Fibroblast of mammary gland (primary cell): ENCODE data around the gene GXYLT1.
"Not testable (repeated sequence)": the region's sequence is repeated elsewhere in the genome, so short reads cannot be mapped to it uniquely, and the experiment has no call there.

ENCODE experiments used
- DNase-seq: peaks from one replicate; pipeline ENCODE4 v3.0.0-alpha.2; 2010; ENCODE audit warnings: low read depth
- H3K4me3 ChIP-seq: 2 replicates; pipeline ENCODE4 v1.5.1; 2011; ENCODE audit warnings: low read depth, mild to moderate bottlenecking, low read length, moderate library complexity; ENCODE audit not compliant: control insufficient read depth
- CTCF ChIP-seq: conservative IDR thresholded peaks from 2 replicates; pipeline ENCODE4 v1.5.1; 2011; ENCODE audit warnings: low read depth, low read length, inconsistent platforms; ENCODE audit not compliant: control insufficient read depth, insufficient read depth

GXYLT1 gene

GRCh38 chr12:42056130-42056529 lies 88.5 kb downstream of the GXYLT1 start:
- H3K4me3 ChIP-seq = no peak overlapping the region
- no peak for DNase-seq
- no peak for TF ChIP-seq CTCF

GRCh38 chr12:42053456-42053855 lies 91.2 kb downstream of the GXYLT1 start:
- no peak for DNase-seq
- no peak overlapping the region for H3K4me3 ChIP-seq
- no peak for TF ChIP-seq CTCF

- not testable (repeated sequence) for H3K4me3 ChIP-seq, DNase-seq
Observed at GRCh38 chr12:42048980-42049379, 95.7 kb downstream of the GXYLT1 start.

- no peak for TF ChIP-seq CTCF
- DNase-seq = no peak
- H3K4me3 ChIP-seq = no peak overlapping the region
Observed at GRCh38 chr12:42039577-42039976, 105.1 kb downstream of the GXYLT1 start.

- DNase-seq = peak; percentile 90
- no peak for TF ChIP-seq CTCF
- no peak overlapping the region for H3K4me3 ChIP-seq
Observed at GRCh38 chr12:42039176-42039575, 105.5 kb downstream of the GXYLT1 start.

- DNase-seq = no peak
- no peak for TF ChIP-seq CTCF
- no peak overlapping the region for H3K4me3 ChIP-seq
Observed at GRCh38 chr12:42031847-42032564, 112.7 kb downstream of the GXYLT1 start.
